Ovary (tissue), 3 donors: ENCODE data around the gene SARM1.

Experiments used
- EP300 ChIP-seq: sonication (generic); formaldehyde crosslinking; IDR thresholded peaks from one replicate; pipeline ENCODE4 v1.6.1; 2017; ENCODE audit warnings: antibody characterized with exemption
- POLR2A ChIP-seq: fragments of 450-650 bp; IDR thresholded peaks from one replicate; pipeline ENCODE4 v1.6.1; 2017; ENCODE audit warnings: antibody characterized with exemption, mild to moderate bottlenecking, moderate library complexity
- TF ChIP-seq, protein P1 (sequence below), 3 donors: fragments of 450-650 bp in 2 of 3; fragments of 200-600 bp in 1 of 3; IDR thresholded peaks; one replicate each; pipeline versions ENCODE4 v1.5.1 to v1.8.0; 2016 to 2022; ENCODE audit warnings: antibody characterized with exemption in 3 of 3, mild to moderate bottlenecking in 1 of 3
- donor health status: DM: no; HTN: no; CAD: no.

DNA sequence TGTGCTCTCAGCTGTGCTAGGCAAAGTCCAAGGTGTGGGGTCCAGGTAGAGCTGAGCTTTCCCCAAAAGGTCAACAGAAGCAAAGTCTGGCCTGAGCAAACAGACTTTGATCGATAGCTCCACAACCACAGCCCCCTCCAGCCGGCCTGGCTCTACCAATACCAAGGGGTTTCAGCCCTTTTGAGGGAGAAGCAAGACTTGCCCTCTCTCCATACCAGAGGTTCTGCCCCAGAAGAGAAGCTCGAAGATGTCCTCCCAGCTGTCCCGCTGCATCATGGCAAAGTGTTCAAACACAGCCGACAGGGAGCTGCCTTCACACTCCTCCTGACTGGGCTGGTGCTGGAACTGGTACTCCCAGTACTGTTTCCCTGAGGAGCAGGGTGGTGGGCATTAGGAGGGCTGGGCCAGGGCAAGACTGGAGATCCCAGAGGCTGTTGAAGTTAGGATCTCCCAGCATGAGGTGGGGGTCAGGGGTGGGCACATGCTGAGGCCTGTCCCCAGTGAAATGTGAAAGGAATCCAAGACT, 3.1 kb upstream of the SARM1 start:
- TF ChIP-seq, protein P1, sequence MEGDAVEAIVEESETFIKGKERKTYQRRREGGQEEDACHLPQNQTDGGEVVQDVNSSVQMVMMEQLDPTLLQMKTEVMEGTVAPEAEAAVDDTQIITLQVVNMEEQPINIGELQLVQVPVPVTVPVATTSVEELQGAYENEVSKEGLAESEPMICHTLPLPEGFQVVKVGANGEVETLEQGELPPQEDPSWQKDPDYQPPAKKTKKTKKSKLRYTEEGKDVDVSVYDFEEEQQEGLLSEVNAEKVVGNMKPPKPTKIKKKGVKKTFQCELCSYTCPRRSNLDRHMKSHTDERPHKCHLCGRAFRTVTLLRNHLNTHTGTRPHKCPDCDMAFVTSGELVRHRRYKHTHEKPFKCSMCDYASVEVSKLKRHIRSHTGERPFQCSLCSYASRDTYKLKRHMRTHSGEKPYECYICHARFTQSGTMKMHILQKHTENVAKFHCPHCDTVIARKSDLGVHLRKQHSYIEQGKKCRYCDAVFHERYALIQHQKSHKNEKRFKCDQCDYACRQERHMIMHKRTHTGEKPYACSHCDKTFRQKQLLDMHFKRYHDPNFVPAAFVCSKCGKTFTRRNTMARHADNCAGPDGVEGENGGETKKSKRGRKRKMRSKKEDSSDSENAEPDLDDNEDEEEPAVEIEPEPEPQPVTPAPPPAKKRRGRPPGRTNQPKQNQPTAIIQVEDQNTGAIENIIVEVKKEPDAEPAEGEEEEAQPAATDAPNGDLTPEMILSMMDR (IDR thresholded peaks at IDR 0.05), result no peak
- no peak for TF ChIP-seq EP300
- no peak for TF ChIP-seq POLR2A
